ENCODE data around the gene NCCRP1.

Gene NCCRP1

GRCh38 chr19:39155114-39155700 is 41.6 kb upstream of the NCCRP1 start:
- Histone ChIP-seq H3K4me3 (ENCODE audit: severe bottlenecking) (no peak overlapping the region), H3K27ac (ENCODE audit: poor library complexity, severe bottlenecking) (peak overlapping the region; percentile 32), H3K27me3 (ENCODE audit: insufficient read depth, poor library complexity, severe bottlenecking) (no peaks in the 10 kb centered on the region), H3K9me3 (ENCODE audit: severe bottlenecking) (no peaks in the 10 kb centered on the region), H3K36me3 (ENCODE audit: low read depth) (no peaks in the 10 kb centered on the region), H3K4me1 (ENCODE audit: insufficient read depth, poor library complexity, severe bottlenecking) (peaks cover 18% of the 10 kb centered on the region)
- ATAC-seq (ENCODE audit: low read depth) (no peak; the same call in 2 of the 3 replicates), DNase-seq (ENCODE audit: low spot score) (no peak)
- TF ChIP-seq CTCF (IDR thresholded peaks at IDR 0.05; ENCODE audit: poor library complexity, severe bottlenecking), result no peak

- no peaks in the 10 kb centered on the region for H3K36me3 ChIP-seq (ENCODE audit: low read depth)
These were observed 41.0 kb upstream of the NCCRP1 start for GRCh38 chr19:39155741-39156140.

GRCh38 chr19:39156326-39157230 is 40.2 kb upstream of the NCCRP1 start:
- DNase-seq (ENCODE audit: low spot score) (no peak), ATAC-seq (ENCODE audit: low read depth) (peak; percentile 30)
- Histone ChIP-seq H3K36me3 (ENCODE audit: low read depth) (no peaks in the 10 kb centered on the region), H3K27ac (ENCODE audit: poor library complexity, severe bottlenecking) (peak overlapping the region; percentile 13), H3K4me3 (ENCODE audit: severe bottlenecking) (no peak overlapping the region), H3K4me1 (ENCODE audit: insufficient read depth, poor library complexity, severe bottlenecking) (peaks cover 29% of the 10 kb centered on the region), H3K27me3 (ENCODE audit: insufficient read depth, poor library complexity, severe bottlenecking) (no peaks in the 10 kb centered on the region), H3K9me3 (ENCODE audit: severe bottlenecking) (no peaks in the 10 kb centered on the region)
- TF ChIP-seq CTCF (IDR thresholded peaks at IDR 0.05; ENCODE audit: poor library complexity, severe bottlenecking), result no peak

More at GRCh38 chr19:39155741-39156140, 41.0 kb upstream of the NCCRP1 start:
- H3K4me3 ChIP-seq (ENCODE audit: severe bottlenecking), result no peak overlapping the region
- H3K27me3 ChIP-seq (ENCODE audit: insufficient read depth, poor library complexity, severe bottlenecking), result no peaks in the 10 kb centered on the region
- no peaks in the 10 kb centered on the region for H3K9me3 ChIP-seq (ENCODE audit: severe bottlenecking)
- H3K4me1 ChIP-seq (ENCODE audit: insufficient read depth, poor library complexity, severe bottlenecking), result peaks cover 23% of the 10 kb centered on the region
- ATAC-seq (ENCODE audit: low read depth) (no peak), DNase-seq (ENCODE audit: low spot score) (no peak)
- no peak for TF ChIP-seq CTCF (IDR thresholded peaks at IDR 0.05; ENCODE audit: poor library complexity, severe bottlenecking)
- H3K27ac ChIP-seq (ENCODE audit: poor library complexity, severe bottlenecking), result peak overlapping the region; percentile 32

- Histone ChIP-seq H3K27me3 (ENCODE audit: insufficient read depth, poor library complexity, severe bottlenecking) (no peaks in the 10 kb centered on the region), H3K36me3 (ENCODE audit: low read depth) (no peaks in the 10 kb centered on the region), H3K27ac (ENCODE audit: poor library complexity, severe bottlenecking) (no peak overlapping the region), H3K4me1 (ENCODE audit: insufficient read depth, poor library complexity, severe bottlenecking) (peaks cover 29% of the 10 kb centered on the region), H3K4me3 (ENCODE audit: severe bottlenecking) (no peak overlapping the region), H3K9me3 (ENCODE audit: severe bottlenecking) (no peaks in the 10 kb centered on the region)
- no peak for TF ChIP-seq CTCF (IDR thresholded peaks at IDR 0.05; ENCODE audit: poor library complexity, severe bottlenecking)
- ATAC-seq (ENCODE audit: low read depth) (no peak), DNase-seq (ENCODE audit: low spot score) (no peak)
These were observed 39.3 kb upstream of the NCCRP1 start for GRCh38 chr19:39157275-39157996.

All from RWPE2 (cell line).